CD4-positive, alpha-beta memory T cell (primary cell): Measurements from ENCODE around the gene RYR1. TPM values are rescaled to one million over a fixed set of nuclear protein-coding genes. Genes with fewer than 3 reads are reported as not detected.
A peak's percentile ranks its signal among the peaks of the same experiment; 100 is the strongest.

ENCODE experiments used
- CTCF ChIA-PET: fragments of 350-600 bp; sonication (Branson Sonifier 250); formaldehyde crosslinking; loops from one replicate; lab custom pipeline; 2021; ENCODE audit warnings: inconsistent platforms; ENCODE audit not compliant: partially characterized antibody; lab: Charles Lee
- POLR2A ChIA-PET: fragments of 350-600 bp; sonication (Branson Sonifier 250); formaldehyde crosslinking; loops from one replicate; lab custom pipeline; 2021; ENCODE audit not compliant: partially characterized antibody; lab: Charles Lee
- DNase-seq, 5 donors: peaks; one replicate each; pipeline versions ENCODE4 v3.0.0 to v3.0.0-alpha.2; 2020 to 2022; ENCODE audit warnings: mixed read lengths in 1 of 5
- H3K27ac ChIP-seq: one replicate; pipeline ENCODE4 v1.7.0; 2013; ENCODE audit warnings: low read depth, low read length
- H3K27me3 ChIP-seq: 2 replicates; pipeline ENCODE4 v1.7.0; 2013; ENCODE audit warnings: mild to moderate bottlenecking, low read length, moderate library complexity; ENCODE audit not compliant: insufficient read depth
- H3K36me3 ChIP-seq: 2 replicates; pipeline ENCODE4 v1.7.0; 2013; ENCODE audit warnings: mild to moderate bottlenecking, low read length, moderate library complexity; ENCODE audit not compliant: insufficient read depth
- H3K4me1 ChIP-seq: 2 replicates; pipeline ENCODE4 v1.7.0; 2013; ENCODE audit warnings: mild to moderate bottlenecking, low read length, moderate library complexity; ENCODE audit not compliant: insufficient read depth
- H3K4me3 ChIP-seq, 2 donors: one replicate each; pipeline ENCODE4 v1.7.0; 2013; ENCODE audit warnings: low read length in 2 of 2, mild to moderate bottlenecking in 1 of 2
- H3K9me3 ChIP-seq, 2 donors: one replicate each; pipeline ENCODE4 v1.7.0; 2013; ENCODE audit warnings: low read length in 2 of 2, control low read depth in 1 of 2; ENCODE audit not compliant: control insufficient read depth in 1 of 2
- H3K27ac Mint-ChIP-seq, 7 donors: one replicate each; pipeline ENCODE4 v1.8.0; 2020 to 2021; ENCODE audit warnings: mixed read lengths in 7 of 7, mild to moderate bottlenecking in 6 of 7, inconsistent platforms in 3 of 7, moderate library complexity in 3 of 7
- H3K27me3 Mint-ChIP-seq, 2 donors: one replicate each; pipeline ENCODE4 v1.8.0; 2020 to 2021; ENCODE audit warnings: mixed read lengths in 2 of 2
- H3K36me3 Mint-ChIP-seq, 2 donors: one replicate each; pipeline ENCODE4 v1.8.0; 2020 to 2021; ENCODE audit warnings: mixed read lengths in 2 of 2, inconsistent platforms in 1 of 2, mild to moderate bottlenecking in 1 of 2
- H3K4me1 Mint-ChIP-seq, 4 donors: one replicate each; pipeline ENCODE4 v1.8.0; 2020 to 2021; ENCODE audit warnings: mixed read lengths in 4 of 4, mild to moderate bottlenecking in 1 of 4
- H3K4me3 Mint-ChIP-seq, 8 donors: one replicate each; pipeline ENCODE4 v1.8.0; 2020 to 2021; ENCODE audit warnings: mixed read lengths in 8 of 8, mild to moderate bottlenecking in 7 of 8, moderate library complexity in 6 of 8, inconsistent platforms in 3 of 8
- H3K9me3 Mint-ChIP-seq, 8 donors: one replicate each; pipeline ENCODE4 v1.8.0; 2020 to 2021; ENCODE audit warnings: mixed read lengths in 8 of 8, mild to moderate bottlenecking in 5 of 8, inconsistent platforms in 3 of 8, moderate library complexity in 1 of 8
- intact Hi-C: fragments of 100-400 bp; cut with micrococcal nuclease; formaldehyde crosslinking; loops from one replicate; pipeline ENCODE4 v1.15.1; 2023
- polyA plus RNA-seq, 2 donors: library from polyadenylated mRNA; unstranded; fragments of 300-500 nt; fragmentation: Illumina TruSeq; gene quantifications; one replicate each; pipeline ENCODE4 v1.2.3, GENCODE V29; 2021
- total RNA-seq, 2 experiments: library from RNA; stranded (reverse); gene quantifications; one replicate each; pipeline ENCODE4 v1.2.3, GENCODE V29; 2021

The RYR1 gene
- total and polyA plus RNA-seq, 4 experiments from 2014 or later = 0.02 to 6.2 (median 2.7) TPM

GRCh38 chr19:38453596-38453995 is 20.1 kb downstream of the RYR1 start:
- H3K9me3 Mint-ChIP-seq = peaks cover 0 to 4% (median 0%) of the 10 kb centered on the region in 8 donors
- CTCF ChIA-PET = no interaction called here

GRCh38 chr19:38455031-38455430 is 21.5 kb downstream of the RYR1 start:
- Histone ChIP-seq H3K27me3 (no peaks in the 10 kb centered on the region), H3K4me1 (no peaks in the 10 kb centered on the region), H3K9me3 (no peaks in the 10 kb centered on the region), H3K27ac (no peak overlapping the region), H3K4me3 (no peak overlapping the region), H3K36me3 (no peaks in the 10 kb centered on the region)
- no peak for DNase-seq
- Mint-ChIP-seq H3K4me3 (no peak overlapping the region), H3K36me3 (no peaks in the 10 kb centered on the region), H3K27ac (no peak overlapping the region), H3K9me3 (peaks cover 0 to 2% (median 0%) of the 10 kb centered on the region in 8 donors), H3K4me1 (no peaks in the 10 kb centered on the region), H3K27me3 (peaks cover 0 to 1% of the 10 kb centered on the region in 2 donors)
- intact Hi-C loops = no loop called here
- ChIA-PET POLR2A (no interaction called here), CTCF (no interaction called here)

More at GRCh38 chr19:38453596-38453995, 20.1 kb downstream of the RYR1 start:
- POLR2A ChIA-PET = no interaction called here
- no peaks in the 10 kb centered on the region for H3K9me3 ChIP-seq
- no peak overlapping the region for H3K27ac ChIP-seq
- no peak overlapping the region for H3K4me3 ChIP-seq
- H3K36me3 ChIP-seq = no peaks in the 10 kb centered on the region
- no peak overlapping the region for H3K4me3 Mint-ChIP-seq
- intact Hi-C loops = no loop called here
- H3K27me3 Mint-ChIP-seq = no peaks in the 10 kb centered on the region
- no peak for DNase-seq
- H3K27ac Mint-ChIP-seq = no peak overlapping the region
- no peaks in the 10 kb centered on the region for H3K36me3 Mint-ChIP-seq
- no peaks in the 10 kb centered on the region for H3K4me1 Mint-ChIP-seq
- H3K27me3 ChIP-seq = no peaks in the 10 kb centered on the region
- H3K4me1 ChIP-seq = no peaks in the 10 kb centered on the region

- Mint-ChIP-seq H3K36me3 (no peaks in the 10 kb centered on the region), H3K4me1 (no peaks in the 10 kb centered on the region), H3K4me3 (no peak overlapping the region), H3K27ac (no peak overlapping the region), H3K9me3 (peaks cover 0 to 2% (median 0%) of the 10 kb centered on the region in 8 donors), H3K27me3 (peaks cover 0 to 3% of the 10 kb centered on the region in 2 donors)
- Histone ChIP-seq H3K36me3 (no peaks in the 10 kb centered on the region), H3K27ac (no peak overlapping the region), H3K9me3 (no peaks in the 10 kb centered on the region), H3K4me1 (no peaks in the 10 kb centered on the region), H3K4me3 (no peak overlapping the region), H3K27me3 (no peaks in the 10 kb centered on the region)
- intact Hi-C loops = no loop called here
- ChIA-PET CTCF (no interaction called here), POLR2A (no interaction called here)
- no peak for DNase-seq
These were observed 23.7 kb downstream of the RYR1 start for GRCh38 chr19:38457202-38457601.

GRCh38 chr19:38457690-38458405 is 24.4 kb downstream of the RYR1 start:
- ChIA-PET POLR2A (no interaction called here), CTCF (no interaction called here)
- no peaks in the 10 kb centered on the region for H3K27me3 ChIP-seq
- no peak for DNase-seq
- no peaks in the 10 kb centered on the region for H3K9me3 ChIP-seq
- H3K4me3 ChIP-seq = no peak overlapping the region
- no peaks in the 10 kb centered on the region for H3K36me3 ChIP-seq
- H3K27ac Mint-ChIP-seq = no peak overlapping the region
- no peaks in the 10 kb centered on the region for H3K4me1 Mint-ChIP-seq
- no peaks in the 10 kb centered on the region for H3K9me3 Mint-ChIP-seq
- no peaks in the 10 kb centered on the region for H3K36me3 Mint-ChIP-seq
- H3K4me3 Mint-ChIP-seq = no peak overlapping the region
- peaks cover 0 to 3% of the 10 kb centered on the region in 2 donors for H3K27me3 Mint-ChIP-seq
- H3K4me1 ChIP-seq = no peaks in the 10 kb centered on the region
- H3K27ac ChIP-seq = no peak overlapping the region
- intact Hi-C loops = no loop called here

- Mint-ChIP-seq H3K36me3 (no peaks in the 10 kb centered on the region), H3K4me3 (no peak overlapping the region), H3K27me3 (peaks cover 0 to 3% of the 10 kb centered on the region in 2 donors), H3K9me3 (no peaks in the 10 kb centered on the region), H3K4me1 (no peaks in the 10 kb centered on the region), H3K27ac (no peak overlapping the region)
- Histone ChIP-seq H3K36me3 (no peaks in the 10 kb centered on the region), H3K4me1 (no peaks in the 10 kb centered on the region), H3K4me3 (no peak overlapping the region), H3K27ac (no peak overlapping the region), H3K9me3 (no peaks in the 10 kb centered on the region), H3K27me3 (no peaks in the 10 kb centered on the region)
- ChIA-PET CTCF (no interaction called here), POLR2A (no interaction called here)
- no peak for DNase-seq
- intact Hi-C loops = no loop called here
These were observed 25.5 kb downstream of the RYR1 start for GRCh38 chr19:38458991-38459390.

GRCh38 chr19:38463365-38463764 is 29.9 kb downstream of the RYR1 start:
- H3K36me3 Mint-ChIP-seq = no peaks in the 10 kb centered on the region
- DNase-seq = no peak
- intact Hi-C loops = no loop called here

GRCh38 chr19:38464421-38465082 is 31.1 kb downstream of the RYR1 start:
- intact Hi-C loops = no loop called here
- no peaks in the 10 kb centered on the region for H3K9me3 ChIP-seq
- no peaks in the 10 kb centered on the region for H3K27me3 ChIP-seq
- CTCF ChIA-PET = no interaction called here
- no peak for DNase-seq
- H3K4me1 Mint-ChIP-seq = no peaks in the 10 kb centered on the region
- no peak overlapping the region for H3K4me3 ChIP-seq
- peak overlapping the region in 1 of 7 donors; percentile 25 for H3K27ac Mint-ChIP-seq
- H3K36me3 Mint-ChIP-seq = no peaks in the 10 kb centered on the region
- no peaks in the 10 kb centered on the region for H3K36me3 ChIP-seq
- POLR2A ChIA-PET = no interaction called here
- peaks cover 0 to 4% (median 0%) of the 10 kb centered on the region in 8 donors for H3K9me3 Mint-ChIP-seq
- H3K4me1 ChIP-seq = no peaks in the 10 kb centered on the region
- no peak overlapping the region for H3K4me3 Mint-ChIP-seq
- H3K27me3 Mint-ChIP-seq = peaks cover 6 to 15% of the 10 kb centered on the region in 2 donors
- no peak overlapping the region for H3K27ac ChIP-seq

More at GRCh38 chr19:38463365-38463764, 29.9 kb downstream of the RYR1 start:
- no peaks in the 10 kb centered on the region for H3K4me1 Mint-ChIP-seq
- H3K4me3 ChIP-seq = no peak overlapping the region
- peaks cover 6 to 11% of the 10 kb centered on the region in 2 donors for H3K27me3 Mint-ChIP-seq
- POLR2A ChIA-PET = no interaction called here
- H3K4me1 ChIP-seq = no peaks in the 10 kb centered on the region
- CTCF ChIA-PET = no interaction called here
- no peak overlapping the region for H3K4me3 Mint-ChIP-seq
- H3K9me3 Mint-ChIP-seq = peaks cover 0 to 4% (median 0%) of the 10 kb centered on the region in 8 donors
- H3K27ac Mint-ChIP-seq = no peak overlapping the region
- H3K36me3 ChIP-seq = no peaks in the 10 kb centered on the region
- H3K27ac ChIP-seq = no peak overlapping the region
- H3K9me3 ChIP-seq = no peaks in the 10 kb centered on the region
- H3K27me3 ChIP-seq = no peaks in the 10 kb centered on the region
